K562 (cell line): ENCODE data around the gene PAF1. TPM values are rescaled to one million over a fixed set of nuclear protein-coding genes. Genes with fewer than 3 reads are reported as not detected.
A peak's percentile ranks its signal among the peaks of the same experiment; 100 is the strongest.

Experiments used
- NFXL1 ChIP-seq: fragments of 450-650 bp; formaldehyde crosslinking; IDR thresholded peaks from 2 replicates; pipeline ENCODE4 v1.4.0; 2021; ENCODE audit warnings: mild to moderate bottlenecking
- NFYB ChIP-seq: IDR thresholded peaks from 2 replicates; pipeline ENCODE4 v1.6.1; 2011; ENCODE audit warnings: mild to moderate bottlenecking, moderate library complexity; ENCODE audit not compliant: insufficient read length; ENCODE audit errors: extremely low read depth
- NR2C2 ChIP-seq, 2 experiments: fragments of 200-800 bp in 1 of 2; sonication (Bioruptor generic) in 1 of 2; sonication (generic) in 1 of 2; formaldehyde crosslinking in 1 of 2; IDR thresholded peaks; 2 replicates each; pipeline versions ENCODE4 v1.6.1 to v1.8.0; 2016 to 2022; ENCODE audit warnings: mild to moderate bottlenecking in 1 of 2, missing compliant biosample characterization in 1 of 2, missing genetic modification characterization in 1 of 2, missing genetic modification reagents in 1 of 2
- POLR3A ChIP-seq: IDR thresholded peaks from 2 replicates; pipeline ENCODE4 v1.6.1; 2011; ENCODE audit warnings: borderline replicate concordance, mild to moderate bottlenecking, moderate library complexity; ENCODE audit not compliant: insufficient read length, insufficient read depth; ENCODE audit errors: extremely low read depth
- RBM22 ChIP-seq: fragments of 200-400 bp; formaldehyde crosslinking; IDR thresholded peaks from 2 replicates; pipeline ENCODE4 v1.6.1; 2018; ENCODE audit warnings: low read length, low read depth; ENCODE audit not compliant: poor library complexity, severe bottlenecking
- ZSCAN32 ChIP-seq: fragments of 450-650 bp; formaldehyde crosslinking; IDR thresholded peaks from 2 replicates; pipeline ENCODE4 v1.4.0; 2020; ENCODE audit warnings: mild to moderate bottlenecking, moderate library complexity
- polyA plus RNA-seq, 8 experiments: library from polyadenylated mRNA; depleted of rRNA in 4 of 8; stranded (reverse) in 5 of 8; unstranded in 3 of 8; fragments of >200 nt; fragmentation: Nextera tagmentation in 2 of 8; fragmentation: Illumina TruSeq in 1 of 8; extraction: Ambion mirVana in 2 of 8; extraction: Trizol in 1 of 8; gene quantifications; 2 replicates each; pipeline versions ENCODE4 v1.2.1 to v1.2.3, GENCODE V29; 2011 to 2014; ENCODE audit warnings: inconsistent platforms in 1 of 8, missing spikeins in 1 of 8
- total RNA-seq, 7 experiments: library from RNA; depleted of rRNA in 6 of 7; stranded (reverse); fragments of >200 nt in 6 of 7; fragmentation: Illumina TruSeq in 2 of 7; extraction: Trizol in 2 of 7; gene quantifications; 2 replicates each; pipeline versions ENCODE4 v1.2.1 to v1.2.3, GENCODE V29; 2011 to 2021; ENCODE audit warnings: low replicate concordance in 1 of 7
- TF ChIP-seq, protein P1 (sequence below): sonication (generic); formaldehyde crosslinking; IDR thresholded peaks from 2 replicates; pipeline ENCODE4 v1.8.0; 2023; ENCODE audit warnings: missing genetic modification reagents, mild to moderate bottlenecking, borderline replicate concordance
- TF ChIP-seq, protein P2 (sequence below): fragments of 200-600 bp; sonication (generic); IDR thresholded peaks from one replicate; pipeline ENCODE4 v1.6.1; 2012; ENCODE audit warnings: mild to moderate bottlenecking, low read depth, low read length, inconsistent platforms

PAF1 gene
- total and polyA plus RNA-seq, 9 of the 15 experiments (the other 6 are each of a cell fraction or from before 2014, with no cell fraction given) = 1.5 to 45.0 (median 33.8) TPM

DNA sequence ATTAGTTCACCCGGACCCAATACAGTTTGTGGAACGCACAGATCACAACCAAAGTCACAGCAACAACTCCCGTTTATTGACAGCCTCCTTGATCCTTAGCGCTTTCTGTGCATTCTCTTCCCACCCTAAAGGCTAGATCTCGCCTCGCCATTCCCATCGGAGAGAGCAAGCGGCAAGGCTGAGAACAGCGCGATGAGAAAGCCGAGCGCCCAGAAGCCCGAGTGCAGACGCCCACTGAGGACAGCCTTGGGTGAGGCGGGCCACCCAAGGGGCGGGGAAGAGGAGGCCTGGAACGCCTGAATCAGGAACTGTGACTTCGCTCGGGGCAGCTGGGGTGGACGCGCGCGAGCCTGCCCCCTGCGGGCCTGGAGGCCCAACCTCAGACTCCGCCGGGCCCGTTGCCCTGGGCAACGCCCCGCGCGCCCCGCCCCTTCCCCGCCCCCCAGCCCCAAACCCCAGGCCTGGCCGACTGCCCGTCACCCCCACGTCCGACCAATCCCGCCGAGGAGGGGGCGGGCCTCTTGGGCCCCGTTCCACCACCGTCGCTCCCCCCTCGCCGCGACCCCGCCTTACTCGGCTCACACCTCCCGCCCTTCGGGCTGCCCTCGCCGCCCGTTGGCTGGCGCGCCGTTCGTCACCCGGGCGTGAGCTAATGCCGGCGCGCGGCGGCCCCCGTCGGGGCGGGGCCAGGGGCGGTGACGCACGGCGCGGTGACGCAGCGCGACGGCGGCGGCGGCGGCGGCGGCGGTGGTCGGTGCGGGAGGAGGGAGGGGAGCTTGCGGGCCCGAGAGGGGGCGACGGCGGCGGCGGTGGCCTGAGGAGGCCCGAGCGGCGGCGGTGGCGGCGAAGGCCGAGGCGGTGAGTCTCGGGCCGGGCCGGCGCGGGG lies 48.9 kb downstream of the PAF1 start, which contains the start of gene SAMD4B (continued):
- TF ChIP-seq NR2C2 (CRISPR knock-in tag; IDR thresholded peaks at IDR 0.05) (peak; percentile 69; the same call in 1 of the 2 replicates), NR2C2 (tag; IDR thresholded peaks at IDR 0.05) (peak; percentile 75; the same call in 1 of the 2 replicates), NFYB (peak; percentile 76), NFXL1 (no peak), RBM22 (peak; percentile 54), POLR3A (no peak), ZSCAN32 (CRISPR knock-in tag) (no peak)
- TF ChIP-seq, protein P1, sequence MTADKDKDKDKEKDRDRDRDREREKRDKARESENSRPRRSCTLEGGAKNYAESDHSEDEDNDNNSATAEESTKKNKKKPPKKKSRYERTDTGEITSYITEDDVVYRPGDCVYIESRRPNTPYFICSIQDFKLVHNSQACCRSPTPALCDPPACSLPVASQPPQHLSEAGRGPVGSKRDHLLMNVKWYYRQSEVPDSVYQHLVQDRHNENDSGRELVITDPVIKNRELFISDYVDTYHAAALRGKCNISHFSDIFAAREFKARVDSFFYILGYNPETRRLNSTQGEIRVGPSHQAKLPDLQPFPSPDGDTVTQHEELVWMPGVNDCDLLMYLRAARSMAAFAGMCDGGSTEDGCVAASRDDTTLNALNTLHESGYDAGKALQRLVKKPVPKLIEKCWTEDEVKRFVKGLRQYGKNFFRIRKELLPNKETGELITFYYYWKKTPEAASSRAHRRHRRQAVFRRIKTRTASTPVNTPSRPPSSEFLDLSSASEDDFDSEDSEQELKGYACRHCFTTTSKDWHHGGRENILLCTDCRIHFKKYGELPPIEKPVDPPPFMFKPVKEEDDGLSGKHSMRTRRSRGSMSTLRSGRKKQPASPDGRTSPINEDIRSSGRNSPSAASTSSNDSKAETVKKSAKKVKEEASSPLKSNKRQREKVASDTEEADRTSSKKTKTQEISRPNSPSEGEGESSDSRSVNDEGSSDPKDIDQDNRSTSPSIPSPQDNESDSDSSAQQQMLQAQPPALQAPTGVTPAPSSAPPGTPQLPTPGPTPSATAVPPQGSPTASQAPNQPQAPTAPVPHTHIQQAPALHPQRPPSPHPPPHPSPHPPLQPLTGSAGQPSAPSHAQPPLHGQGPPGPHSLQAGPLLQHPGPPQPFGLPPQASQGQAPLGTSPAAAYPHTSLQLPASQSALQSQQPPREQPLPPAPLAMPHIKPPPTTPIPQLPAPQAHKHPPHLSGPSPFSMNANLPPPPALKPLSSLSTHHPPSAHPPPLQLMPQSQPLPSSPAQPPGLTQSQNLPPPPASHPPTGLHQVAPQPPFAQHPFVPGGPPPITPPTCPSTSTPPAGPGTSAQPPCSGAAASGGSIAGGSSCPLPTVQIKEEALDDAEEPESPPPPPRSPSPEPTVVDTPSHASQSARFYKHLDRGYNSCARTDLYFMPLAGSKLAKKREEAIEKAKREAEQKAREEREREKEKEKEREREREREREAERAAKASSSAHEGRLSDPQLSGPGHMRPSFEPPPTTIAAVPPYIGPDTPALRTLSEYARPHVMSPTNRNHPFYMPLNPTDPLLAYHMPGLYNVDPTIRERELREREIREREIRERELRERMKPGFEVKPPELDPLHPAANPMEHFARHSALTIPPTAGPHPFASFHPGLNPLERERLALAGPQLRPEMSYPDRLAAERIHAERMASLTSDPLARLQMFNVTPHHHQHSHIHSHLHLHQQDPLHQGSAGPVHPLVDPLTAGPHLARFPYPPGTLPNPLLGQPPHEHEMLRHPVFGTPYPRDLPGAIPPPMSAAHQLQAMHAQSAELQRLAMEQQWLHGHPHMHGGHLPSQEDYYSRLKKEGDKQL (CRISPR knock-in tag) = 0 out of 2 replicates have a peak, but pooled peaks have one; percentile 5
- TF ChIP-seq, protein P2, sequence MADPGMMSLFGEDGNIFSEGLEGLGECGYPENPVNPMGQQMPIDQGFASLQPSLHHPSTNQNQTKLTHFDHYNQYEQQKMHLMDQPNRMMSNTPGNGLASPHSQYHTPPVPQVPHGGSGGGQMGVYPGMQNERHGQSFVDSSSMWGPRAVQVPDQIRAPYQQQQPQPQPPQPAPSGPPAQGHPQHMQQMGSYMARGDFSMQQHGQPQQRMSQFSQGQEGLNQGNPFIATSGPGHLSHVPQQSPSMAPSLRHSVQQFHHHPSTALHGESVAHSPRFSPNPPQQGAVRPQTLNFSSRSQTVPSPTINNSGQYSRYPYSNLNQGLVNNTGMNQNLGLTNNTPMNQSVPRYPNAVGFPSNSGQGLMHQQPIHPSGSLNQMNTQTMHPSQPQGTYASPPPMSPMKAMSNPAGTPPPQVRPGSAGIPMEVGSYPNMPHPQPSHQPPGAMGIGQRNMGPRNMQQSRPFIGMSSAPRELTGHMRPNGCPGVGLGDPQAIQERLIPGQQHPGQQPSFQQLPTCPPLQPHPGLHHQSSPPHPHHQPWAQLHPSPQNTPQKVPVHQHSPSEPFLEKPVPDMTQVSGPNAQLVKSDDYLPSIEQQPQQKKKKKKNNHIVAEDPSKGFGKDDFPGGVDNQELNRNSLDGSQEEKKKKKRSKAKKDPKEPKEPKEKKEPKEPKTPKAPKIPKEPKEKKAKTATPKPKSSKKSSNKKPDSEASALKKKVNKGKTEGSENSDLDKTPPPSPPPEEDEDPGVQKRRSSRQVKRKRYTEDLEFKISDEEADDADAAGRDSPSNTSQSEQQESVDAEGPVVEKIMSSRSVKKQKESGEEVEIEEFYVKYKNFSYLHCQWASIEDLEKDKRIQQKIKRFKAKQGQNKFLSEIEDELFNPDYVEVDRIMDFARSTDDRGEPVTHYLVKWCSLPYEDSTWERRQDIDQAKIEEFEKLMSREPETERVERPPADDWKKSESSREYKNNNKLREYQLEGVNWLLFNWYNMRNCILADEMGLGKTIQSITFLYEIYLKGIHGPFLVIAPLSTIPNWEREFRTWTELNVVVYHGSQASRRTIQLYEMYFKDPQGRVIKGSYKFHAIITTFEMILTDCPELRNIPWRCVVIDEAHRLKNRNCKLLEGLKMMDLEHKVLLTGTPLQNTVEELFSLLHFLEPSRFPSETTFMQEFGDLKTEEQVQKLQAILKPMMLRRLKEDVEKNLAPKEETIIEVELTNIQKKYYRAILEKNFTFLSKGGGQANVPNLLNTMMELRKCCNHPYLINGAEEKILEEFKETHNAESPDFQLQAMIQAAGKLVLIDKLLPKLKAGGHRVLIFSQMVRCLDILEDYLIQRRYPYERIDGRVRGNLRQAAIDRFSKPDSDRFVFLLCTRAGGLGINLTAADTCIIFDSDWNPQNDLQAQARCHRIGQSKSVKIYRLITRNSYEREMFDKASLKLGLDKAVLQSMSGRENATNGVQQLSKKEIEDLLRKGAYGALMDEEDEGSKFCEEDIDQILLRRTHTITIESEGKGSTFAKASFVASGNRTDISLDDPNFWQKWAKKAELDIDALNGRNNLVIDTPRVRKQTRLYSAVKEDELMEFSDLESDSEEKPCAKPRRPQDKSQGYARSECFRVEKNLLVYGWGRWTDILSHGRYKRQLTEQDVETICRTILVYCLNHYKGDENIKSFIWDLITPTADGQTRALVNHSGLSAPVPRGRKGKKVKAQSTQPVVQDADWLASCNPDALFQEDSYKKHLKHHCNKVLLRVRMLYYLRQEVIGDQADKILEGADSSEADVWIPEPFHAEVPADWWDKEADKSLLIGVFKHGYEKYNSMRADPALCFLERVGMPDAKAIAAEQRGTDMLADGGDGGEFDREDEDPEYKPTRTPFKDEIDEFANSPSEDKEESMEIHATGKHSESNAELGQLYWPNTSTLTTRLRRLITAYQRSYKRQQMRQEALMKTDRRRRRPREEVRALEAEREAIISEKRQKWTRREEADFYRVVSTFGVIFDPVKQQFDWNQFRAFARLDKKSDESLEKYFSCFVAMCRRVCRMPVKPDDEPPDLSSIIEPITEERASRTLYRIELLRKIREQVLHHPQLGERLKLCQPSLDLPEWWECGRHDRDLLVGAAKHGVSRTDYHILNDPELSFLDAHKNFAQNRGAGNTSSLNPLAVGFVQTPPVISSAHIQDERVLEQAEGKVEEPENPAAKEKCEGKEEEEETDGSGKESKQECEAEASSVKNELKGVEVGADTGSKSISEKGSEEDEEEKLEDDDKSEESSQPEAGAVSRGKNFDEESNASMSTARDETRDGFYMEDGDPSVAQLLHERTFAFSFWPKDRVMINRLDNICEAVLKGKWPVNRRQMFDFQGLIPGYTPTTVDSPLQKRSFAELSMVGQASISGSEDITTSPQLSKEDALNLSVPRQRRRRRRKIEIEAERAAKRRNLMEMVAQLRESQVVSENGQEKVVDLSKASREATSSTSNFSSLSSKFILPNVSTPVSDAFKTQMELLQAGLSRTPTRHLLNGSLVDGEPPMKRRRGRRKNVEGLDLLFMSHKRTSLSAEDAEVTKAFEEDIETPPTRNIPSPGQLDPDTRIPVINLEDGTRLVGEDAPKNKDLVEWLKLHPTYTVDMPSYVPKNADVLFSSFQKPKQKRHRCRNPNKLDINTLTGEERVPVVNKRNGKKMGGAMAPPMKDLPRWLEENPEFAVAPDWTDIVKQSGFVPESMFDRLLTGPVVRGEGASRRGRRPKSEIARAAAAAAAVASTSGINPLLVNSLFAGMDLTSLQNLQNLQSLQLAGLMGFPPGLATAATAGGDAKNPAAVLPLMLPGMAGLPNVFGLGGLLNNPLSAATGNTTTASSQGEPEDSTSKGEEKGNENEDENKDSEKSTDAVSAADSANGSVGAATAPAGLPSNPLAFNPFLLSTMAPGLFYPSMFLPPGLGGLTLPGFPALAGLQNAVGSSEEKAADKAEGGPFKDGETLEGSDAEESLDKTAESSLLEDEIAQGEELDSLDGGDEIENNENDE = no peak
